ENCODE data around the gene MTRR.

MTRR gene

GRCh38 chr5:7868773-7869473, at the start of gene MTRR, which contains the start of gene FASTKD3:
MTRR (plus strand) TSS chr5:7869148; CDS start chr5:7870795, 1,647 bp downstream.
FASTKD3 (minus strand) TSS chr5:7869031; CDS start chr5:7868083, 948 bp downstream.
- in situ Hi-C loops (cut with HindIII; ENCODE audit: low sequenced_read_pairs): loop anchor here (25.0 kb wide), 1 partner anchor 1232 kb away; the partner anchor contains the start of genes NSUN2 and SRD5A1

- in situ Hi-C loops (cut with HindIII; ENCODE audit: low sequenced_read_pairs): no loop called here
These were observed 46.5 kb upstream of the MTRR start for GRCh38 chr5:7822449-7822848.

GRCh38 chr5:7823594-7823993, 45.4 kb upstream of the MTRR start:
- in situ Hi-C loops (cut with HindIII; ENCODE audit: low sequenced_read_pairs): no loop called here

- in situ Hi-C loops (cut with HindIII; ENCODE audit: low sequenced_read_pairs): no loop called here
These were observed 44.0 kb upstream of the MTRR start for GRCh38 chr5:7824995-7825394.

- in situ Hi-C loops (cut with HindIII; ENCODE audit: low sequenced_read_pairs): no loop called here
These were observed 43.3 kb upstream of the MTRR start for GRCh38 chr5:7825630-7826029.

GRCh38 chr5:7827610-7828009, 41.3 kb upstream of the MTRR start:
- in situ Hi-C loops (cut with HindIII; ENCODE audit: low sequenced_read_pairs): no loop called here

- in situ Hi-C loops (cut with HindIII; ENCODE audit: low sequenced_read_pairs): no loop called here
These were observed 40.7 kb upstream of the MTRR start for GRCh38 chr5:7828269-7828668.

GRCh38 chr5:7834982-7835381, 34.0 kb upstream of the MTRR start:
- in situ Hi-C loops (cut with HindIII; ENCODE audit: low sequenced_read_pairs): no loop called here

GRCh38 chr5:7837403-7837802, 31.5 kb upstream of the MTRR start:
- in situ Hi-C loops (cut with HindIII; ENCODE audit: low sequenced_read_pairs): no loop called here

- in situ Hi-C loops (cut with HindIII; ENCODE audit: low sequenced_read_pairs): no loop called here
These were observed 26.4 kb upstream of the MTRR start for GRCh38 chr5:7842531-7842930.

GRCh38 chr5:7844901-7845300, 24.0 kb upstream of the MTRR start:
- in situ Hi-C loops (cut with HindIII; ENCODE audit: low sequenced_read_pairs): no loop called here

- in situ Hi-C loops (cut with HindIII; ENCODE audit: low sequenced_read_pairs): no loop called here
These were observed 23.4 kb upstream of the MTRR start for GRCh38 chr5:7845557-7845956.

GRCh38 chr5:7846327-7846726, 22.6 kb upstream of the MTRR start:
- in situ Hi-C loops (cut with HindIII; ENCODE audit: low sequenced_read_pairs): no loop called here

GRCh38 chr5:7848296-7848695, 20.7 kb upstream of the MTRR start:
- in situ Hi-C loops (cut with HindIII; ENCODE audit: low sequenced_read_pairs): no loop called here

GRCh38 chr5:7849681-7850394, 19.1 kb upstream of the MTRR start:
- in situ Hi-C loops (cut with HindIII; ENCODE audit: low sequenced_read_pairs): loop anchor here (25.0 kb wide), 1 partner anchor 1213 kb away; the partner anchor contains the start of genes NSUN2 and SRD5A1

GRCh38 chr5:7850395-7851239, 18.3 kb upstream of the MTRR start, which contains the start of gene CFAP90:
CFAP90 (minus strand) TSS chr5:7851133; CDS start chr5:7851021, 112 bp downstream.
- in situ Hi-C loops (cut with HindIII; ENCODE audit: low sequenced_read_pairs): loop anchor here (25.0 kb wide), 1 partner anchor 1213 kb away; the partner anchor contains the start of genes NSUN2 and SRD5A1

- in situ Hi-C loops (cut with HindIII; ENCODE audit: low sequenced_read_pairs): loop anchor here (25.0 kb wide), 1 partner anchor 1214 kb away; the partner anchor contains the start of genes NSUN2 and SRD5A1
These were observed 17.7 kb upstream of the MTRR start for GRCh38 chr5:7851240-7851592.

GRCh38 chr5:7851617-7852289, 17.2 kb upstream of the MTRR start:
- in situ Hi-C loops (cut with HindIII; ENCODE audit: low sequenced_read_pairs): loop anchor here (25.0 kb wide), 1 partner anchor 1214 kb away; the partner anchor contains the start of genes NSUN2 and SRD5A1

GRCh38 chr5:7852542-7852941, 16.4 kb upstream of the MTRR start:
- in situ Hi-C loops (cut with HindIII; ENCODE audit: low sequenced_read_pairs): loop anchor here (25.0 kb wide), 1 partner anchor 1215 kb away; the partner anchor contains the start of genes NSUN2 and SRD5A1

- in situ Hi-C loops (cut with HindIII; ENCODE audit: low sequenced_read_pairs): loop anchor here (25.0 kb wide), 1 partner anchor 1216 kb away; the partner anchor contains the start of genes NSUN2 and SRD5A1
These were observed 16.0 kb upstream of the MTRR start for GRCh38 chr5:7852988-7853387.

Measured in endothelial cell of hepatic sinusoid (primary cell).